Ovary (tissue), 3 donors: ENCODE data around the gene DOK1.

ENCODE experiments used
- CTCF ChIP-seq, 3 donors: fragments of 450-650 bp in 2 of 3; fragments of 200-600 bp in 1 of 3; IDR thresholded peaks; one replicate each; pipeline versions ENCODE4 v1.5.1 to v1.8.0; 2016 to 2022; ENCODE audit warnings: antibody characterized with exemption in 3 of 3, mild to moderate bottlenecking in 1 of 3
- EP300 ChIP-seq: sonication (generic); formaldehyde crosslinking; IDR thresholded peaks from one replicate; pipeline ENCODE4 v1.6.1; 2017; ENCODE audit warnings: antibody characterized with exemption
- POLR2A ChIP-seq: fragments of 450-650 bp; IDR thresholded peaks from one replicate; pipeline ENCODE4 v1.6.1; 2017; ENCODE audit warnings: antibody characterized with exemption, mild to moderate bottlenecking, moderate library complexity
- donor health status: DM: no; HTN: no; CAD: no.

GRCh38 chr2:74556831-74557370, 2.4 kb downstream of the DOK1 start:
- TF ChIP-seq CTCF (IDR thresholded peaks at IDR 0.05) (no peak), POLR2A (no peak), EP300 (no peak)
